SU-DHL-6 (cell line): ENCODE measurements around the gene VENTX.

Experiments
- CTCF ChIP-seq: fragments of 200-600 bp; sonication (generic); IDR thresholded peaks from one replicate; pipeline ENCODE4 v1.5.1; 2017; ENCODE audit warnings: antibody characterized with exemption, mild to moderate bottlenecking, low read length, moderate library complexity; ENCODE audit not compliant: insufficient read depth, poor library complexity, severe bottlenecking
- EZH2phosphoT487 ChIP-seq: fragments of 200-600 bp; sonication (generic), shearing (Covaris generic); conservative IDR thresholded peaks from 2 replicates; pipeline ENCODE4 v1.6.1; 2018; ENCODE audit warnings: mild to moderate bottlenecking, antibody characterized with exemption, low read length, moderate library complexity, mixed read lengths

GRCh38 chr10:133231244-133231945 is 6.3 kb upstream of the VENTX start:
- no peak for TF ChIP-seq CTCF
- TF ChIP-seq EZH2phosphoT487 = no peak
